NCI-H2107 treated with DMSO at 0.1 percent for 48 hours (cell line): ENCODE data around the gene RBP3.

Experiments used
- DNase-seq: peaks from one replicate; lab custom pipeline; 2025; ENCODE audit not compliant: unreplicated experiment; lab: John Stamatoyannopoulos, UW

Gene RBP3

DNA sequence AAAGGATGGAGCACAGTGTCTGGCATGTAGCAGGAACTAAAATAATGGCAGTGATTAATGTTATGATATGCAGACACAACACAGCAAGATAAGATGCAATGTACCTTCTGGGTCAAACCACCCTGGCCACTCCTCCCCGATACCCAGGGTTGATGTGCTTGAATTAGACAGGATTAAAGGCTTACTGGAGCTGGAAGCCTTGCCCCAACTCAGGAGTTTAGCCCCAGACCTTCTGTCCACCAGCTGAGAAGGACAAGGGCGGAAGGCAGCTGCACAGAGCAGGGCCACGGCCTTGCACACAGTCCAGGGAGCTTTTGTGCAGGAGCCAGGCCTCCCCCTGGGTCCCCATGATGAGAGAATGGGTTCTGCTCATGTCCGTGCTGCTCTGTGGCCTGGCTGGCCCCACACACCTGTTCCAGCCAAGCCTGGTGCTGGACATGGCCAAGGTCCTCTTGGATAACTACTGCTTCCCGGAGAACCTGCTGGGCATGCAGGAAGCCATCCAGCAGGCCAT lies at the start of gene RBP3:
RBP3 (plus strand) TSS at position 226 of the 514 bp plus-strand sequence; CDS start at position 348, 122 bp downstream.
- no peak for DNase-seq

GRCh38 chr10:47298715-47299114 lies 49.4 kb upstream of the RBP3 start:
- no peak for DNase-seq

DNA sequence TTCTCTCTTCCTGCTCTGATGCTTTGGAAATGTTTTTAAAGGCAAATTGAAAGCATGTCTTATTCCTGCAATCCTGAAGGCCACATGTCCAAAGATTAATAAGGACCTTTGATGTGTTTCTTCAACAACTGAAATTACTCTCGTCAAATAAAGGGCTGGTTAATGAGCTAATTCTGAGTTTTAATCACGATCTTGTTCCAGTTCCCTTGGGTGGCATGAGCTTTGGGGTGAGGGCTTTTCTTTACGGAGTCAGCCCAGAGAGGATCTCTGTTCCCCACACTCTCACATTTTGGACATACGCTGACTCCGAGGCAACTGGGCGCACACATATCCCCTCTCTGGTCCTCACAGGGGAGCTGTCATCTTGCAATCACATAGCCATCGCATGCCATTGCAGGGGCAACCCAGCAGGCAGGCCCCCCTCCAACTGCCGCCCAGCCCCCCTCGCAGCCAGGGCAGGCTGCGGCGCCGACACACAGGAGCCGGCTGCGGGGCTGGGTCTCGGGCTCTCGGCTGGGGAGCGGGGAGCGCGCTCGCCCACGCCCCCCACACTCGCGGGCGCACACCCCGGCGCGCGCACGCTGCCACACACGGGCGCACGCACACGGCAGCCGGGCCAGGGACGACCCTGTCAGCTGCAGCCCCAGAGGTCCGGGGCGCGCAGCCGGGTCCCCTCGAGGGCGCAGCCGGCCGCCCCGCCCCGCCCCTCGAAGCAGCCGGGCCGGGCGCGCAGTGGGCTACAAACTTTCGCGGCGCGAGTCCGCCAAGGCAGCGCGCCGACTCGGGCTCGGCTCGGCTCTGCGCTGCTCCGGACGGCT lies 48.3 kb upstream of the RBP3 start, which contains the start of gene GDF10:
GDF10 (plus strand) TSS at position 587 of the 818 bp plus-strand sequence. CDS start 455 bp downstream, outside the sequence.
- no peak for DNase-seq

GRCh38 chr10:47300429-47300931 lies 47.7 kb upstream of the RBP3 start:
- no peak for DNase-seq

GRCh38 chr10:47301833-47302232 lies 46.3 kb upstream of the RBP3 start:
- no peak for DNase-seq

DNA sequence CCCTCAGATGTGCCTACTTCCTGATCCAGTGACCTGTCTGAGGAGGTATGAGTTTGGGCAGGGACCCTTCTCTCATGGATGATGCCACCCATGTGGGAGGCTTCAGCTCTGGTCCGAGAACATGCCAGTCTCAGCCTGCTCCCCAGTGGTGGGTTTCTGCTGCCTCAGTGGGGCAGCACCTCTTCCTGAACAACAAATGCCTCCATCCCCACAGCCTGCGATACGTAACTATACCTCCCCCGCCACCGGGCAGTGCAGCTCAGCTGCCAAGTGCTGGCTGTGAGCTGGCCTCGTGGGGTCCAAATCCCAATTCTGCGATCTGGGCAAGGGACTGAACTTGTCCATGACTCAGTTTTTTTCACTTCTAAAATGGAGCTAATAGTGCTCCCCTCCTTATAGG lies 45.1 kb upstream of the RBP3 start:
- no peak for DNase-seq

- no peak for DNase-seq
These were observed 44.3 kb upstream of the RBP3 start for GRCh38 chr10:47303866-47304265.

DNA sequence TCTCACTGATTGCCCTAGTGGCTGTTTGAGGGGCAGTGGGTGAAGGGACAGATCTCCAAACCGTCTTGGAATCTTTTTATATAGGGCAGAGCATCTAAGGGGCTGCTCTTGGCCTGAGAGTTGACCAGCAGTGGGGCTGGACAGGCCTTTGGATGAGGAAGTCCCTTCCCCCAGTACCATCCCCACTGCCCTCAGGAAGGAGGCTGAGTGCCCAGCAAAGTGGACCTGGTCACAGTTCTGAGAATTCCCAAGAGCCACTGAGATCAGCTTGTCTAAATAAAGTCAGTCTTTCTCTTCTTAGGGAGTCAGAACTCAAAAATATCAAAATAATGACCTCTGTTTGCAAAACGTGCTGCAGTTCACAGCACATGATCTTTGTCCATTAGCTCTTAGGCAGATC lies 42.6 kb upstream of the RBP3 start:
- DNase-seq, result no peak

DNA sequence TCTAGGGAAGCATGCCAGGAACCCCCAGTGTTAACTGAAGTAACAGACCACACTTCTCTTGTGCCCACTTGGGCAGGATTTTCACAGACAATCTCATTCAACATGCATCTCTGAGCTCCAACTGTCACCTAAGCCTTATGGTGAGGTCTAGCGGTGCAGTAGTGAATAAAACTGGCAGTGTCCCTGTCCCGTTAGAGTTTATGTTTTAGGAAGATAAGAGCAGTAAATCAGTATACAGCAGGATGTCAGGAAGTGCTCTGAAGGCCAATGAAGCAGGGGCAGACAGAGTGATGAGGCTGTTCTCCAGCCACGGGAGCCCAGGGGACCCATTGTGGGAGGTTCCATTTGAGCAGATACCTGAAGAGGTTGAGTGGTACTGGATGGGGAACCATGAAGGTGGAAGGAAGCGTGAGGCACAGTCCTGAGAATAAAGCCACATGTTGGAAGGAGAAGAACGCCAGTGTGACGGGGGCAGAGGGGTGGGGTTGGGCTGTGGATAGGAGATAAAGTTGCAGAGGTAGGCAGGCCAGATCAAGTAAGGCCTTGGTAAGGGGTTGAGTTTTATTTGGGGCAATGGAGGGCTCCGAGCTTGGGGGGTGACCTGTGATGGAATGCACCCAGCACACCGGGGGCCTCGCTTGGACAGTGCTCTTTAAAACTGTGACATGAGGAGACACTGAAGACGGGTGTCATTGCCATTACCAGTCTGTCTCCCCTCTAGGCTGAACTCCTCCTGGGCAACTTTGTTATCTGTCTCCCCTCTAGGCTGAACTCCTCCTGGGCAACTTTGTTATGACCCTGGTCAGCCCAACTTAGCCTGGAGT lies 41.6 kb upstream of the RBP3 start:
- DNase-seq, result no peak

DNA sequence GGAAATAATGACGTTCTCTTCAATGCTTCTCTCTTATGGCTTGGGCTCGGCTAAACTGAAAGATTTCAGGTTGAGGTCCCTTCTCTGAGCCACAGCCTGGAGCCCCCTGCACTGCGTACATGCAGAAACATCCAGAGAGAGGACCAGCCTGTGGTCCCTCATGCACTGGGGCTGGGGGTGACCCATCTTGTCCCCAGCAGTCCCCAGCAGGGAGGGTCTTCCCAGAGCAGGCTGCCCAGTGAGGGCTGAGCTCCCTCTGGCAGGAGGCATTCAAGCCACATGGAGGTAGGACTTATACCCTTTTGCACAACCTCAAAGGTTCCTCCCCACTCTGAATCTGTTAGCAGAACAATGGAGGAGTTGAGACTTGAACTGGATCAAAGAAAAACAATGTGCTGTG lies 40.8 kb upstream of the RBP3 start:
- no peak for DNase-seq

- DNase-seq, result no peak
These were observed 39.4 kb upstream of the RBP3 start for GRCh38 chr10:47308775-47309174.

DNA sequence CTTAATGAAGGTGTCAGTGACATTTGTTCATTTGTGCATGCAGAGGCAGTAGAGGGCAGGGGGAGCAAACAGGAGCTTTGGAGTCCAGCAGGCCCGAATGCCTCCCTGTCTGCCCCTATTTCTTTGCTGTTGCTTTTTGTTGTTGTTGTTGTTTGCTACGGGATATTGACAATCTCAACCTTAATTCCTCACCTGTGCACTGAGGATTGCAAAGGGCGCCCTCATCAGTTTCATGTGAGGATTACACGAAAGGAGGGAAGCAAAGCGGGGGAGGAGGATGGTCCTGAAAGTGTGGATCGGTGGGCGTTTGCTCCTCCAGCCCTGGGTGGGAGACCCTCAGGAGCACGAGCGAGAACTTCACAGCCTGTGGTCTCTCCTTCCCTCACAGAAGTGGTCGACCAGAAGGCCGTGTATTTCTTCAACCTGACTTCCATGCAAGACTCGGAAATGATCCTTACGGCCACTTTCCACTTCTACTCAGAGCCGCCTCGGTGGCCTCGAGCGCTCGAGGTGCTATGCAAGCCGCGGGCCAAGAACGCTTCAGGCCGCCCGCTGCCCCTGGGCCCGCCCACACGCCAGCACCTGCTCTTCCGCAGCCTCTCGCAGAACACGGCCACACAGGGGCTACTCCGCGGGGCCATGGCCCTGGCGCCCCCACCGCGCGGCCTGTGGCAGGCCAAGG lies 38.6 kb upstream of the RBP3 start:
- no peak for DNase-seq

- no peak for DNase-seq
These were observed 38.1 kb upstream of the RBP3 start for GRCh38 chr10:47310090-47310505.

- DNase-seq, result peak; percentile 1
These were observed 36.8 kb upstream of the RBP3 start for GRCh38 chr10:47311193-47311931.

GRCh38 chr10:47311932-47312662 lies 36.1 kb upstream of the RBP3 start:
- peak; percentile 3 for DNase-seq

DNA sequence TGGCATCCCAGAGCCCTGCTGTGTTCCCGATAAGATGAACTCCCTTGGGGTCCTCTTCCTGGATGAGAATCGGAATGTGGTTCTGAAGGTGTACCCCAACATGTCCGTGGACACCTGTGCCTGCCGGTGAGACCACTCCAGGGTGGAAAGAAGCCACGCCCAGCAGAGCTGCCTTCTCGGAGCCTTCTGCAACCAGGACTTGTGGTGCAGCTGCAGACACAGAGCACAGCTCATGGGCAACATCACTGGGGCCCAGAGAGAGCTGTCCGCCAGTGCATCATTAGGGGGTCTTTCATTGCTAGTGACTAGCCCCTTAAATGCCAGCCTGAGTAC lies 35.5 kb upstream of the RBP3 start:
- no peak for DNase-seq

DNA sequence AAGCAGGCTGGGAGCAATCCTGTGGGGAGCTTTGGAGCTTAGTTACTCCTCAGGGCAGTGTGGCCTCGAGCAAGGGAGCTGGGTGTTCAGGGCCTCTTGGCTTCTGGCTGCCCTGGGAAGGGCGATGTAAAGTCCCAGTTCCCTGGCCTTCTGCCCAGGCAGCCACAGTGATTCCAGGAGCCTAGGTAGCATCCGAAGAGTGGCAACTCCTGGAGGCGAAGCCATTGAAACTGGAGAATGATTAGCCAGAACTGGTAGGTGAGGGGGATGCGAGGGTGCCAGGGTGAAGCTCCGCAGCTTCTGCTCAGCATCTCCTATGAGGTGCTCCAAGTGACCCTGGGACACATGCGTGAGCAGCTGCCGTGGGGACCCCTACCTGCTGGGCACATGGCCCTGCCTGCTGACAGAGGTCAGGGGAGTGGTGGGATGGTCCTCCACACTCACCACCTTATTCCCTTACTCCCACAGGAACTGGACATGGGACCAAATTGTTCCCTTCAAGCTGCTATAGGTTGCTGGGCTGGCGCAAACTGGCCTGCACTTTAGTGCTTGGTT lies 33.7 kb upstream of the RBP3 start:
- no peak for DNase-seq

- no peak for DNase-seq
These were observed 32.7 kb upstream of the RBP3 start for GRCh38 chr10:47315421-47315820.

DNA sequence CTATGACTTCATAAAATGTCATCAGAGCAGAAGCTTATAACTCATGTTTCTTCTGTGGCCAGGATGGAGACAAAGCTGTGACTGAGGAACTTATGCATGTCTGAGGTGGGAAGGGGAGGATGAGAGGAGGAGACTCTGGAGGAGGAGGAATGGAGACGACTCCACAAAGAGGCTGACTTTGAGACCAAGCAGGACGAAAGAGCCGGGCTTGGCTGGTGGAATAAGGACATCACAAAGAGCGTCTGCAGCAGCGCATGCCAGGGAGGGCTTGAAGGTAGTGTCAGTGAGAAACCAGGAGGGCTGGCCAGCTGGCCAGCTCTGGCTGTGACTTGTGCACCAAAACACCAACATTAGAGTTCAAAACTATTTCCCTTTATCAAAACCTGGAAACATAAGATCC lies 32.0 kb upstream of the RBP3 start:
- no peak for DNase-seq

DNA sequence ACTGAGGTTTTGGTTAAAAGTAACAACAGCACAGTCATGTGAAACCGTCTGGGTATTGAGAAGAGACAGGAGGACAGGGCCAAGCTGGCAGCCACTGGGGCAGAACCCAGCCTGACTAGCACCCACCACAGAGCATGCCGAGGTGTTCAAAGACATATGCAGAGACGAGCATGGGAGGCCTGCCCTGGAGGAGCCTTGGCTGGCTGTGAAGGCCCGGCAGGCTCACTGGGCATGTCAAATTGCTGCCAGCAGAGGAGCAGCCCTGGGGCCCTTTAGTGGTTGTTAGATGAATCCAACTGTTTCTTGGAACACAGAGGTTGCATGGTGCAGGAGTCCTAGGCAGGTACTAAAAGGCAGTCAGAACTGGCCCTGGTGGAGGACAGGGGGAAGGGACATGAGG lies 30.9 kb upstream of the RBP3 start:
- DNase-seq, result no peak
